ENCODE data around the gene CPLX3.

CPLX3 gene

DNA sequence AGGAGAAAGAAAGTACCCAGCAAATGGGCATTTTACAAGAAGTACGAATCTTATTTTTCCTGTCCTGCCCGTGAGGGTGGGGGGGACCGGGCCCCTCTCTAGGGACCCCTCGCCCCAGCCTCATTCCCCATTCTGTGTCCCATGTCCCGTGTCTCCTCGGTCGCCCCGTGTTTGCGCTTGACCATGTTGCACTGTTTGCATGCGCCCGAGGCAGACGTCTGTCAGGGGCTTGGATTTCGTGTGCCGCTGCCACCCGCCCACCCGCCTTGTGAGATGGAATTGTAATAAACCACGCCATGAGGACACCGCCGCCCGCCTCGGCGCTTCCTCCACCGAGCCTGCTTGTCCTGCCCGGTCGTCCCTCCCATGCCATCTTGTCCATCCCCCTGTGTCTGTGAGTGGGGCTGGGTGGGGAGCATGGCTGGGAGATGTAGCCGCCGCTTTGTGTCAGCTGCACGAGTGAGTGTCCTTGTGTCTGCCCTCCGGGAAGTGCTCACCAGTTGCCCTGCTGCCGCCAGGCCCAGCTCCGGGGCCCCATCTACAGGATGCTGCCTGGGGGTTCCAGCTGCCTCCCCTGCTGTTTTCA is 23.5 kb upstream of the CPLX3 start:
- DNase-seq (ENCODE audit: low read depth in 2 of 2): no peak

DNA sequence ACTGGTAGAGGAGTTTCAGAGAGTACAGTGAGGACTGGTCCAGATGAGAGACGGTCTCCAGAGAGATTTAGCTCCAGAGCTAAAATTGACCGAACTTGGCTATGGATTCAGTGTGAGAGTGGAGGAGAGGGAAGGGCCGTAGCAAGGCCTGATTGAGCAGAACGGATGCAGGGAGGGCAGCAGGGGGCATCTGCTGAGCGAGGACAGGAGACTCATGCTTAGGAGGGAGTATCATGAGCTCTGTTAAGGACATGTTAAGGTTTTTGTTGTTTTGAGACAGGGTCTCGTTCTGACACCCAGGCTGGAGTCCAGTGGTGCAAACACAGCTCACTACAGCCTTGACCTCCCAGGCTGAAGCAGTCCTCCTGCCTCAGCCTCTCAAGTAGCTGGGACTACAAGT is 21.5 kb upstream of the CPLX3 start:
- DNase-seq (ENCODE audit: low read depth in 2 of 2): no peak

DNA sequence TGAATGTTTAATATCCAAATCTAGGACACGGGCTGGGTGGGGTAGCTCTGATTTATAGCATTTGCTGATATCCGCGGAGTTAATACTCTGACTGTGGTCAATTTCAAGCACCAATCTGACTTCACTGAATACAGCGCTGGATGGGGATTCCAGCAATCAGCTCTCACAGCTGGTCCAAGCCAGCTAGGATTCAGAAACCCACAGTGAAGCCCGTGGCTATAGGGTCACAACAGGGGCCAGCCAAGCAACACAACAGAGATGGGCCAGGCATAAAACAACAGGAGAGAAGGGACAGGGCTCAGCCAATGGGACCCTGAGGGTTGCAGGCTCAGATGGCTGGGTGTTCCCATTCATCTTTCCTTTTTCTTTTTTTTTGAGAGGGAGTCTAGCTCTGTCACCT is 19.1 kb upstream of the CPLX3 start:
- DNase-seq (ENCODE audit: low read depth in 2 of 2): no peak

DNA sequence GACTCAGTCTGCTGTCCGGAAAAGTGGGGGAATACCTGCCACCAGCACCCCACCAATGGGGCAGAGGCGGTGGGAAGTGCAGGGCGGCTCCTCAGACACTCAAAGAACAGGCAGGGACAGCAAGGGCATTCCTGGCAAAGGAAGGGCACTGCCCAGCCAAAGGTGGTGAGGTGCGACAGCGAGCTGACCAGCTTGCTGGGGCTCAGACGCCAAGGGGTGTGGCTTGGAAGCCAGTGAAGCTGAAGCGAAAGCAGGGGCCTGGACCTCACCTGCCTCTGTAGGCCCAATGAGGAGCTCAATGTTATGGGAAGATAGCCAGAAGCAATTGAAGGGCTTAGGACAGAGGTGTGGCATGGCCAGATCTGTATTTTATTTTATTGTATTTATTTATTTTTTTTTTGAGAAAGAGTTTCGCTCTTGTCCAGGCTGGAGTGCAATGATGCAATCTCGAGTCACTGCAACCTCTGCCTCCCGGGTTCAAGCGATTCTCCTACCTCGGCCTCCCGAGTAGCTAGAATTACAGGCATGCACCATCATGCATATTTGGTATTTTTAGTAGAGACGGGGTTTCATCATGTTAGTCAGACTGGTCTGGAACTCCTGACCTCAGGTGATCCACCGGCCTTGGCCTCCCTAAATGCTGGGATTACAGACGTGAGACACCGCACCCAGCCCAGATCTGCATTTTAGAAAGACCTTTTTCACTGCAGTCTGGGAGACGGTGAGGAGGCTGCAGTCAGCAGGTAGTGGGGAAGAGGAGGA is 18.2 kb upstream of the CPLX3 start:
- DNase-seq (ENCODE audit: low read depth in 2 of 2): no peak

DNA sequence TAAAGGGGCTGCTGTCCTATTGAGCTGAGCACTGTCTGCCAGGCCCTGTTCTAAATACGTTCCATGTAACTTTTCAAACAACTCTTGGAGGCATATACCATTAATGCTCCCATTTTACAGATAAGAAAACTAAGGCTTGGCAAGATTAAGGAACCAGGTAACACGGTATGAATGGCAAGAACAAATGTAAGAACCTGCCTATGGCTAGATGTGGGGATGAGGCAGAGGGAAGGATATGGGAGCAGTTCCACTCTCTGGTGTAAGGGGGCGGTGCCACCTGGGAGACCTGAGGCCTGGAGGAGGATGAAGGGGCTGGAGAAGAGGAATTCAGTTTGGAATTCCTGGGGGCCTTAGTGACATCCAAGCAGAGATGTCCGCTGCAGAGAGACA is 17.6 kb upstream of the CPLX3 start:
- no peak for DNase-seq (ENCODE audit: low read depth in 2 of 2)

DNA sequence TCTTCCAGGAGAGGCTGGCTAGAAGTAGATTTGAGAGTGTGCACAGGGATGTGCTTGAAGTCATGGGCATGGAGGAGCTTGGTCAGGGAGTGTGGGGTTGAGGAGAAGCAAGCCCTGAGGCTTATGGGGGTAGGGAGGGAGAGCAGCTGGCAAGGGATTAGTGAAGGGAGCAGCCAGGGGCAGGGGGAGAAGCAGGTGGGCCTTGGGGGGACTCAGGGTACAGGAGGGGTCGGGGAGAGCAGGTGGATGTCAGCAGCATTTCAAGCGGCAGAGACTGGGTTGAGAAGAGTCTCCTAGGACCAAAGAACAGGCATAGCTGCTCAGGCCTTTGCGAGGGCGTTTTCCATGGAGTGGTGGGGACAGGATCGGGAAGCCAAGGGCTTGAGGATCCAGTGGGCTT is 17.2 kb upstream of the CPLX3 start:
- DNase-seq (ENCODE audit: low read depth in 2 of 2): no peak

DNA sequence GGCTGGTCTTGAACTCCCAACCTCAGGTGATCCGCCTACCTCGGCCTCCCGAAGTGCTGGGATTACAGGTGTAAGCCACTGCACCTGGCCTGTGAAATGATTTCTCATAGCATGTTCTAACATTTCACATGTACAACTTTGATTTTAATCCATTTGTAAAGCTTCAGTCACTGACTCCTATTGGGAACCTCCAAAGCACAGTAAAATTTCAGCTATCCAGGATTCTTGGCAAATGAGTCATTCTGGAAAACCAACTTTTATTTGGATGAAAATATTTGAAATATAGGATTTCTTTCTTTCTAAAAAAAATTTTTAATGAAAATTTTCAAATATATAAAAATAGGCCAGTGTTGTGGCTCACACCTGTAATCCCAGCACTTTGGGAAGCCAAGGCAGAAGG is 16.5 kb upstream of the CPLX3 start:
- DNase-seq (ENCODE audit: low read depth in 2 of 2): no peak

DNA sequence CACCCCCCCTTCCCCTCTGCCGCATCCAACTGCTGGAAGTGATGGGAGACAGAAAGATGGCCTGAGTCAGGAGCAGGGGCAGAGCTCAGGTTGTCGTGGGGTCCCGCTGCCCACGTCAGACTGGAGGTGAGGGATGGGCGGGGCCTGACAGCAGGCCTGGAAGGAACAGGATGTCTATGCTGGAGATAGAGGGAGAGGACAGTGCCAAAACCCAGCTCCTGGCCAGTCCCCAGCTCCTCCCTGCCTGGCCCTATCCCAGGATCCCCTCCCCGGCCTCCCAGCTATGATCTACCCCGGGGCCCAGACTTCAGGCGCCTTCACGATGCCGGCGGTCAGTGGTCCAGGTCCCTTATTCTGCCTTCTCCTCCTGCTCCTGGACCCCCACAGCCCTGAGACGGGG is 13.9 kb upstream of the CPLX3 start, which contains the start of gene LMAN1L:
LMAN1L (plus strand) TSS at position 303 of the 400 bp plus-strand sequence; CDS start at position 323, 20 bp downstream.
- DNase-seq (ENCODE audit: low read depth in 2 of 2): no peak

DNA sequence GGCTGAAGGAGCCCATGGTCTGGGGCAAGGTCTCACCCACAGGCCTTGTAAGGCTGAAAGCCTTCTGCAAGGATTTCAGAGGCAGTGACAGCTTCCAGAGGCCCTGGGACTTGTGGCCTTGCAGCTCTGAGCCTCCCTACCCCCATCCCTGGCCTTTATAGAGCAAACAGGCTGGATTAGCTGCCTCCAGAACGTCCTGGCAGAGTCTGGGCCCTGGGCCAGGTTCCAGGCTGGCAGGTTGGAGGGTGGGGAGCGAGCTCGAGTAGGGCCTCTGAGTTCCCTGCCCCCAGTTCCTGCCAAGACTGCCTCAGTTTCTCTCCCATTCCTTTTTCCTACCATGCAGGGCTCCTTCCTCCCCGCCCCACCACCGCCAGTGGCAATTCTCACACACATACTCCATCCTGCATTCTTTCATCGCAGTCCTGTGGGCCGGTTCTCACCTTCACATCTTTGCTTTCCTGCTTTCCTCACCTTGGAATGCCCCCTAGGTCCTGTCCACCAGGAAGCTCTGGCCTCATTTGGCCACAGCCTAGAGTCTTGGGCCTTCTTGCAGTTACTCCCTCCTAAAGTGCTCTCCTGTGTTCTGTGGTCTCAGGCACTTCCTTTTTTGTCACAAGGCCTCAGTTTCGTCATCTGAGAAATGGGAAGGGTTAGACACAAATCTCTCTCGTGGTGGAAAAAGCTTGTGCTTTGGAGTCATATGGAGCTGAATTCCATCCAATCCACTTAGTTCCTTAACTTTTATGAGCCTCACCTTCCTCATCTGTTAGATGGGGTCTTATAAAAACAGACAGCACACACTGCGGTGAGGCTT is 11.1 kb upstream of the CPLX3 start:
- no peak for DNase-seq (ENCODE audit: low read depth in 2 of 2)

DNA sequence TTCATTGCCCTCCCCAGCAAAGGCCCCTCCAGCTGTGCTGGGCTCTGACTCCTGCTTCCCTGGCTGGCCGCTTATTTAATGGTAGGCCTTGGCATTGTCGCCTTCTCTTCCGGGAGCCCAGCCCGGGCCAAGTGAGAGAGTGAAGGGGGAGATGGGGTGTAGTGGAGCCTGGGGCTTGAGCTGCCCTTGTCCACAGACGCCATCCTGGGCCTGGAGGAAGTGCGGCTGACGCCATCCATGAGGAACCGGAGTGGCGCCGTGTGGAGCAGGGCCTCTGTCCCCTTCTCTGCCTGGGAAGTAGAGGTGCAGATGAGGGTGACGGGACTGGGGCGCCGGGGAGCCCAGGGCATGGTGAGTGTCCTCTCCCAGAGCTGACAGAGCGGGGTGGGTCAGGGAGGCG is 10.5 kb upstream of the CPLX3 start:
- DNase-seq (ENCODE audit: low read depth in 2 of 2): no peak

DNA sequence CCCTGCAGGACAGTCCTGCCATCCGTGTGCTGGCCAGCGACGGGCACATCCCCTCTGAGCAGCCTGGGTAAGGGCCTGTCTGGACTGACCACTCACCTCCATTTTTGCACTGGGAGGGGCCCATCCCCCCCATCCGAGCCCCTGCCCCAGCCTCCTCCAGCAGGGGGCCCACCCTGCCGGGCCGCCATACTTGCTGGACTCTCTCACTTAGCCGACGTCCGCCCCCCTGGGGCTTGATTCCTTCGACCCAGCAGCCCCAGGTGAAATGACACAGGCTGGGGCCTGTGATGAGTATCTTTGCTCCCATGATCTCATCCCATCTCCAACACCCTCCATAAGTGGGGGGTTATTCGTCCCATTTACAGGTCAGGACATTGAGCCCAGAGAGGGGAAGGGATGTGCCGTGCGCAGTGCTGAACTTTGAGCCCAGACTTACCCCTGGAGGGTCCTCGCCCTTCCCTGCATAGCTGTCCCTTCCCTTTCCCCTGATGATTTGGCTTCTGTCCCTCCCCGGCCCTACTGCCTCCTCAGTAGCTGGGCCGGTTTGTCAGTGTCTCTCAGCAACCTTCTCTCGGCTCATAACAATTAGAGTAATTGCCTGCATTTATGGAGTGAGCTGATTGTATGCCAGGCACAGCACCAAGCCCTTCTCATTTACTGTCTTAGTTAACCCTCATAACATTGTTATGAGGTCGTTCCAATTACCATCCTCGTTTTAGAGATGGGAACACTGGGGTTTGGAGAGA is 9.6 kb upstream of the CPLX3 start:
- no peak for DNase-seq (ENCODE audit: low read depth in 2 of 2)

DNA sequence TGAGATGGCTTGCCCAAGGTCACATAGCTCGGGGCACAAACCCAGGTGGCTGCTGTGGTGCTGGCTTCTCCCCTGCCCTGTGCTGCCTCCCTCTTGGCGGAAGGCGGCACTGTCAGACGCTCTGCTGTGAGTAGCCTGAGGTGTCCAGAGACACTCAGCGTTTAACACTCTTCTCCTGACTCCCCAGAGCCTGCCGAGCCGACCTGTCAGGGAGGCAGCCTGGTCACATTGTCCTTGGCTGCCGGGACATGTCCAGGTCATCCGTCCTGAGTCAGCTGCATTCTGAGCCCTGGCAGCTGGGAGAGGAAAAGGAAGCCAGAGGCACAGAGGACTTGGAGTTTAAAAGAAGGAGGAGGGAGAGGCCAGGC is 9.1 kb upstream of the CPLX3 start:
- no peak for DNase-seq (ENCODE audit: low read depth in 2 of 2)

DNA sequence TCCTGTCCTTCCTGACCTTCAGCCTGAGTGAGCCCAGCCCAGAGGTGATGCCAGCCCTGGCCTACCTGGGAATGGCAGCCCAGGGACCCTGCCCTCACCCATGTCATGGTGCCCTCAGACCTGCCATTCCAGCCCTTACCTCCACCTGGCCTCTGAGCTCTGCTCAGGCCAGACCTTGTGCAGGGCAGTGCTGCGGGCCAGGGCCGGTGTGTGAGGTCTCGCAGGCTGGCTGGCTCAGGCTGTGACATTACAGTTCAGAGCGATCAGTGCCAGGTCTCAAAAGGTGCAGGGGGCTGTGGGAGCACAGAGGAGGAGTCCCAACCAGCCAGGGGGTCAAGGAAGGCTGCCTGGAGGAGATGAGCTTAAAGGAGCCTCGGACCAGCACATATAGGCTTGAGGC is 6.4 kb upstream of the CPLX3 start:
- DNase-seq (ENCODE audit: low read depth in 2 of 2): no peak

DNA sequence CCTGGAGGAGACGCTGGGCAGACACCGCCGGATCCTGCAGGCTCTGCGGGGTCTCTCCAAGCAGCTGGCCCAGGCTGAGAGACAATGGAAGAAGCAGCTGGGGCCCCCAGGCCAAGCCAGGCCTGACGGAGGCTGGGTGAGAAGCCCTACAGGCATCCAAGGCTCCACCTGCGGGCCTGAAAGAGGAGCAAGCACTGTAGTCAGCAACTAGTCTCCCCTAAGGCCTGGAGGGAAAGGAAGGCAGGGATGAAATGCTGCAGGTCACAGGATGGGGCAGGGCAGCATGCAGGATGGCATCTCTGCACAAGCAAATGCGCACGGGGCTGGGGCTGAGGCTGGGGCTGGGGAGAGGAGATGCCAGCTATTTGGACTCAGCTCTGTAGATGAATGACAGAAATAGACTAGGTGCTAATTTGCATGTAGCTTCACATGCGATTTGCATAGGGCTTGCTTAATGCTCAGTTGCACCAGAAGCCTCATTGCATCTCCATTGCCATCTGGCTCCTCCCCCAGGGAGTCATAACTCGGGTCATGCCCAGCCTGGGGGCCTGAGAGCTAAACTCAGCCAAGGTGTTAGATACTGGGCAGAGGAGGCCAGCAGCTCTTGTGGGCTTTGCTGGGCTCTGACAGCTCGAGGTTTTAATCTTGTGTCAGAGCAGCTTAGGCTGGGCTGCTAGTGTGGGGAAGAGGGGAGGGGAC is 5.2 kb upstream of the CPLX3 start:
- no peak for DNase-seq (ENCODE audit: low read depth in 2 of 2)

DNA sequence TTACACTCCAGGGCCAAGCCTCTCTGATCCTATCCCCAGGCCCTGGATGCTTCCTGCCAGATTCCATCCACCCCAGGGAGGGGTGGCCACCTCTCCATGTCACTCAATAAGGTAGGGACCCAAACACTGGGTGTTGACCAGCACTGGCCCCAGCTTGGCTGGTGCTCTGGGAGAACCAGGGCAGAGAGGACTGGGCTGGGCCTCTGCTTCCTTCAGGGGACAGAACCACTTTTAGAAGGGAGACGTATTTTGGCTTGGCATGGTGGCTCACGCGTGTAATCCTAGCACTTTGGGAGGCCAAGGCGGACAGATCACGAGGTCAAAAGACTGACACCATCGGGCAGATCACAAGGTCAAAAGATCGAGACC is 4.7 kb upstream of the CPLX3 start:
- DNase-seq (ENCODE audit: low read depth in 2 of 2): no peak

DNA sequence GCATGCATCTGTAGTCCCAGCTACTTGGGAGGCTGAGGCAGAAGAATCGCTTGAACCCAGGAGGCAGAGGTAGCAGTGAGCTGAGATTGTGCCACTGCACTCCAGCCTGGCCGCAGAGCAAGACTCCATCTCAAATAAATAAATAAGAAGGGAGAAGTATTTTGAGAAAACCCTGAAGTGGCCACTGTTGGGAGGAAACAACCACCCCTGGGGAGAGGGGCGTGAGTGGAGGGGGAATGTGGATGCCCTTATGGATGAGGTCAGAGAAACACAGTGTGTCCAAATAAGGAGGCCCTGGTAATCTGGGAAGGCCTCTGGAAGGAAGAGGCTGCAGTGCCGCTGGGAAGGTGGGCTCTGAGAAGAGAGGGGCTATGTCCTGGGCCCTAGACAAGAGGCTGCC is 4.2 kb upstream of the CPLX3 start:
- DNase-seq (ENCODE audit: low read depth in 2 of 2): no peak

DNA sequence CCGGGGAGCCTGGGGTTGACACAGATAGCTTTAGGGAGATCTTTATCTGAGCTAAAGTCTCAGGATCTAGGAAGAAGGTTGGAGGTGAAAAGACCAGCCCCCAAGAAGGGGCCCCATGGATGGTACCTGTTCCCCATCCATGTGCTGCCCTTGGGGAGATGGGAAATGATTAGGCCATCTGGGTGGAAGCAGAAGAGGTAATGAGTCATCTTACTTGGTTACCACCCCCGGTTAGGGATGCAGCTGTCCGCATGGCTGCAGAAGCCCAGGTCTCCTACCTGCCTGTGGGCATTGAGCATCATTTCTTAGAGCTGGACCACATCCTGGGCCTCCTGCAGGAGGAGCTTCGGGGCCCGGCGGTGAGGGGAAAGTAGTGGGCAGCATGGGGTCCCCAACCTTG is 3.1 kb upstream of the CPLX3 start:
- no peak for DNase-seq (ENCODE audit: low read depth in 2 of 2)

DNA sequence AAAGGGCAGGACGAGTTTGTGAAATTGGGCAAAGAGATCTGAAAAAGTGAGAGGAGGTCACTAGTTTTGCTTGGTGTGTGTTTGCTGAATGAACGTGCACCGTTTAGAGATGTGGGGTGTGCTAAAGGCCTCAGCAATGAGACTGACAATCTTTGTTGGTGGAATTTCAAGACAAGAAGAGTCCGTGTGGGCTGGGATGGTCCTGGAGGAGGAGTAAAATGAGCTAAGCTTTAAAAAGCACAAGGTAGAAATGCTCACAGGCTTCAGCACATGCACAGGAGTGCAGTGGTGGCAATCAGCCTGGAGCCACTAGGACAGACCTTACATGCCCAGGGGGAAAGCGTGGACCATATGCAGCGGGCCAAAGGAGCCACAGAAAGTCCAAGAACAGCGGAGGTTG is 1.5 kb upstream of the CPLX3 start:
- DNase-seq (ENCODE audit: low read depth in 2 of 2): no peak

DNA sequence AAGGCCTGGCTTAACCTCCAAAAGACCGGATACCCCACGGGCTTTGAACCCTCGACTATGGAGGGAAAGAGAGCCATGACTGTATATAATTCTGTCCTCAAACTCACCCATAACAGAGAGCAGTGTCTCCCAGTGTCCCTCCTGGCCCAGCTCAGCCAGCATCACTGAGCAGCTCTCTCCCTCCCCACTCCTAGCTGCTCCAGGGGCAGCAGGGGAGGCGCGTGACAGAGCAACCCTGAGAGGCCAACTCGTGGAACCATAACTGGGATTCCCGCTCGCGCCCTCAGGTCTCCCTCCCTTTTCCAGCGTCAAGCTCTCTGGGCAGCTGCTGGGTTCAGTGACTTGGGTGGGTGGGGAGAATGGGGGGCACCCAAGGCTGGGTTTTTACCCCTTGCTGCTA is 561 bp upstream of the CPLX3 start:
- DNase-seq (ENCODE audit: low read depth in 2 of 2): no peak

DNA sequence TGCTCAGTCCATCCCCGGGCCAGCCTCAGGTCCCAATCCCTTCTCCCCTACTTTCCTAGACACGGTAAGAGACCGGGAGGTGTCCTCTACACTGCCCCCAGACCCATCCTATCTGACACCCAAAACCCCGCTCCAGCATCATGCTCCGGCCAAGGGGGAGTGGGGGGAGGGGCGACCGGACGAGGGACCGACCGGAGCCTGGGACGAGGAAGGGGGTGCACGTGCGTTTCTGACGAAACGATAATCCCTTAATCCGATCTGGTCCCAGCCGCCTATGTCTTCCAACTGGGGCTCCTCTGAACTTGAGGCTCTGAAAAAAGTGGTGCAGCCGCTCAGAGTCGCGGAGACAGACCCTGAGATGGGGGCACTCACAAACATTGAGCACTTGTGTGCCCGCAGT is 494 bp downstream of the CPLX3 start:
- DNase-seq (ENCODE audit: low read depth in 2 of 2): no peak

DNA sequence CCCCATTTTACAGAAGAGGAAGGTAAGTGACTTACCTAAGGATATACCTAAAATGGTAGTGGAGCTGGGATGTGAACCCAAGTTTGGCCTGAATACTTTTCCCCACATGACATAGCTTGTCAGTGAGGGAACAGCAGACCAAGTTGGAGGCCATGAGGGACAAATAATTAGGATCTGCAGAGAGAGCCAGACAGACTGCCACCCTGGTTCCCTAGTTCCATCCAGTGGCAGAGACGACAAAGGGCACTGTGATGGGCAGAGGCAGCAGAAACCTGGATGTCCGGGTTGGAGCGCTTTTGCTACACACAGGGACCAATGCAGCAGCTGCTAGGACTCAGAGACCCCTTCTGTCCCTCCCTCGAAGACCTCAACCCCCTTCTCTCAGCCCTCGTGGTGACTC is 1.2 kb downstream of the CPLX3 start:
- no peak for DNase-seq (ENCODE audit: low read depth in 2 of 2)

DNA sequence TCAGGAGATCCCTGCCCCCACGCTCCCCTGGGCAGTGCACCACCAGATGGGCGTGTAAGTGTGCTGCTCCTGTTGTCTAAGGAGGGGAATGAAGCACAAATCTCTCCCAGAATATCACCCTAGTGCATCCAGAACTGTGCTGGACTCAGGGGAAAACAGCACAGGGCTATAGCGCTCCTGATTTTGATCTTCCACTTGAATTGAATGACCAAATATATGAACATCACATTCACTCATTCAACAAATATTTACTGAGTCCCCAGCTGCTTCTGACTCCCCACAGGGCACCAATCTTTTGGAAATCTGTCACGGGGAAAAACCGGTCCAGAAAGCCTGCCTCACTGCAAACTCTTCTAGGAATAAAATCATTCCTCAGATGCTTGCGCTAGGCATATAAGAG is 2.4 kb downstream of the CPLX3 start:
- no peak for DNase-seq (ENCODE audit: low read depth in 2 of 2)
